K562 (cell line): Measurements from ENCODE around the gene TOMM6. TPM values are rescaled to one million over a fixed set of nuclear protein-coding genes. Genes with fewer than 3 reads are reported as not detected.

Experiments
- CCAR2 ChIP-seq: fragments of 200-400 bp; formaldehyde crosslinking; IDR thresholded peaks from 2 replicates; pipeline ENCODE4 v1.6.1; 2017; ENCODE audit warnings: mild to moderate bottlenecking, low read depth, low read length
- HDAC2 ChIP-seq: fragments of 450-650 bp; IDR thresholded peaks from 2 replicates; pipeline ENCODE4 v1.6.1; 2016; ENCODE audit warnings: mild to moderate bottlenecking
- HNRNPLL ChIP-seq: fragments of 200-400 bp; formaldehyde crosslinking; IDR thresholded peaks from 2 replicates; pipeline ENCODE4 v1.6.1; 2017; ENCODE audit warnings: low read length, low read depth, mild to moderate bottlenecking; ENCODE audit not compliant: poor library complexity, severe bottlenecking
- IRF2 ChIP-seq: sonication (generic); formaldehyde crosslinking; IDR thresholded peaks from 2 replicates; pipeline ENCODE4 v1.8.1; 2022; ENCODE audit warnings: mild to moderate bottlenecking, missing genetic modification reagents
- NCOA6 ChIP-seq: fragments of 450-650 bp; IDR thresholded peaks from 2 replicates; pipeline ENCODE4 v1.6.1; 2017; ENCODE audit warnings: mild to moderate bottlenecking
- NFRKB ChIP-seq: fragments of 450-650 bp; IDR thresholded peaks from 2 replicates; pipeline ENCODE4 v1.6.1; 2016; ENCODE audit warnings: low read depth
- RFX5 ChIP-seq: IDR thresholded peaks from 2 replicates; pipeline ENCODE4 v1.6.1; 2011; ENCODE audit warnings: low read depth, mild to moderate bottlenecking, improper control_type of control experiment, low read length
- RUNX1 ChIP-seq: sonication (generic); IDR thresholded peaks from 2 replicates; pipeline ENCODE4 v1.6.1; 2016; ENCODE audit warnings: antibody characterized with exemption, low read depth
- SMARCA4 ChIP-seq: fragments of 450-650 bp; IDR thresholded peaks from 2 replicates; pipeline ENCODE4 v1.6.1; 2016
- SREBF1 ChIP-seq: fragments of 150-350 bp; IDR thresholded peaks from 2 replicates; pipeline ENCODE4 v1.6.1; 2014; ENCODE audit warnings: antibody characterized with exemption, low read depth, low read length, borderline replicate concordance
- TEAD4 ChIP-seq, 2 experiments: sonication (generic) in 1 of 2; formaldehyde crosslinking in 1 of 2; IDR thresholded peaks; 2 replicates each; pipeline versions ENCODE4 v1.6.1 to v1.8.0; 2012 to 2022; ENCODE audit warnings: borderline replicate concordance in 1 of 2, inconsistent platforms in 1 of 2, low read length in 1 of 2, mild to moderate bottlenecking in 1 of 2, missing genetic modification reagents in 1 of 2
- ZNF311 ChIP-seq: fragments of 250-450 bp; sonication (Bioruptor Pico); IDR thresholded peaks from 2 replicates; pipeline ENCODE4 v1.4.0; 2020; ENCODE audit warnings: mild to moderate bottlenecking, moderate library complexity
- ZNF668 ChIP-seq: fragments of 250-450 bp; sonication (Bioruptor Pico); IDR thresholded peaks from 2 replicates; pipeline ENCODE4 v1.8.0; 2022; ENCODE audit warnings: mild to moderate bottlenecking, inconsistent platforms
- polyA plus RNA-seq, 8 experiments: library from polyadenylated mRNA; depleted of rRNA in 4 of 8; stranded (reverse) in 5 of 8; unstranded in 3 of 8; fragments of >200 nt; fragmentation: Nextera tagmentation in 2 of 8; fragmentation: Illumina TruSeq in 1 of 8; extraction: Ambion mirVana in 2 of 8; extraction: Trizol in 1 of 8; gene quantifications; 2 replicates each; pipeline versions ENCODE4 v1.2.1 to v1.2.3, GENCODE V29; 2011 to 2014; ENCODE audit warnings: inconsistent platforms in 1 of 8, missing spikeins in 1 of 8
- total RNA-seq, 7 experiments: library from RNA; depleted of rRNA in 6 of 7; stranded (reverse); fragments of >200 nt in 6 of 7; fragmentation: Illumina TruSeq in 2 of 7; extraction: Trizol in 2 of 7; gene quantifications; 2 replicates each; pipeline versions ENCODE4 v1.2.1 to v1.2.3, GENCODE V29; 2011 to 2021; ENCODE audit warnings: low replicate concordance in 1 of 7
- TF ChIP-seq, protein P1 (sequence below): fragments of 250-450 bp; sonication (Bioruptor Pico); IDR thresholded peaks from 2 replicates; pipeline ENCODE4 v1.5.0; 2021
- TF ChIP-seq, protein P2 (sequence below): sonication (generic); formaldehyde crosslinking; IDR thresholded peaks from 2 replicates; pipeline ENCODE4 v1.9.0; 2022; ENCODE audit warnings: mild to moderate bottlenecking, missing genetic modification reagents
- TF ChIP-seq, protein P3 (sequence below): fragments of 200-800 bp; sonication (Bioruptor generic); IDR thresholded peaks from 2 replicates; pipeline ENCODE4 v1.6.1; 2016; ENCODE audit warnings: missing genetic modification characterization, missing compliant biosample characterization
- TF ChIP-seq, protein P4 (sequence below): sonication (generic); formaldehyde crosslinking; IDR thresholded peaks from 2 replicates; pipeline ENCODE4 v1.8.1; 2023; ENCODE audit warnings: mild to moderate bottlenecking, missing genetic modification reagents
- TF ChIP-seq, protein P5 (sequence below): conservative IDR thresholded peaks from 2 replicates; pipeline ENCODE4 v1.6.1; 2011; ENCODE audit warnings: low read depth, mild to moderate bottlenecking, low read length; ENCODE audit not compliant: control insufficient read depth

Gene TOMM6
- total and polyA plus RNA-seq, 9 of the 15 experiments (the other 6 are each of a cell fraction or from before 2014, with no cell fraction given): 380 to 2,097 (median 1,065) TPM

DNA sequence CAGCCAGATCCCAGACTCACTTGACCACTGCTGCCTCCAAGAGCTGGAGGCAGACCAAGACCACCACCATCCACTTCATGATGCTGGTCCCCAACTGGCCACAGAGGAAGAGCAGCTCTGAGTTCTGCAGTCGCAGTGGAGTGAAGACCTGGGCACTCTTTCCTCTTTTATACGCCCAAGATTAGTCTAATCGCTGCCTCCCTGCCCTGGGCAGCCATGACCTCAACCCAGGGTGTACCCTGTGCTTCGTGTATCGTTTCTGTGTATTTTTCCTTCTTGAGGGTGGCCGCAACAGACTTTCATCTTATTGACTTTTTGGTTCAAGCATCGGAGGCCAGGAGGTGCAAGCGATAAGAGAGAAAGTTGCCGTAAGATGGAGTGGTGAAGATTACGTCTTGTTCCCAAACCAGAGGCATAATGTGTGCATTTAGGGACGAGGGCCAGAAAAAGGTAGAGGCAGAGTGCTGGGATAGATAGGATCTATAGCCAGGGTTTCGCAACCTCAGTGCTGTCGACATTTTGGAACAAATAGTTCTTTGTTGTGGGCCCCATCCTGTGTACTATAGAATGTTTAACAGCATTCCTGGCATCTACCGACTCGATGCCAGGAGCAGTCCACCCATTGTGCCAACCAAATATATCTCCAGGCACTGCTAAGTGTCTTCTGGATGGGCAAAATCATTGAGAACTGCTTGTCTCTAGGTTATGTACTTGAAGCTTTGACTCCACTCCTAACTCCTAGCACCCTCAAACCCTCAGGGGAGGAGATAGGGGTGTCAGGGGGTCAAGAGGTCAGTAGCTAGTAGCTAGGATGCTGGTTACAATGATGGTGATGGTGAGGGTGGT is 40.0 kb upstream of the TOMM6 start, which contains the start of gene PGC (continued):
- TF ChIP-seq, protein P1, sequence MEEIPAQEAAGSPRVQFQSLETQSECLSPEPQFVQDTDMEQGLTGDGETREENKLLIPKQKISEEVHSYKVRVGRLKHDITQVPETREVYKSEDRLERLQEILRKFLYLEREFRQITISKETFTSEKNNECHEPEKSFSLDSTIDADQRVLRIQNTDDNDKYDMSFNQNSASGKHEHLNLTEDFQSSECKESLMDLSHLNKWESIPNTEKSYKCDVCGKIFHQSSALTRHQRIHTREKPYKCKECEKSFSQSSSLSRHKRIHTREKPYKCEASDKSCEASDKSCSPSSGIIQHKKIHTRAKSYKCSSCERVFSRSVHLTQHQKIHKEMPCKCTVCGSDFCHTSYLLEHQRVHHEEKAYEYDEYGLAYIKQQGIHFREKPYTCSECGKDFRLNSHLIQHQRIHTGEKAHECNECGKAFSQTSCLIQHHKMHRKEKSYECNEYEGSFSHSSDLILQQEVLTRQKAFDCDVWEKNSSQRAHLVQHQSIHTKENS (CRISPR knock-in tag): no peak
- TF ChIP-seq IRF2 (CRISPR knock-in tag): no peak
- no peak for TF ChIP-seq ZNF668 (CRISPR knock-in tag)
- peak; percentile 51; the same call in 1 of the 2 replicates for TF ChIP-seq HDAC2
- TF ChIP-seq, protein P2, sequence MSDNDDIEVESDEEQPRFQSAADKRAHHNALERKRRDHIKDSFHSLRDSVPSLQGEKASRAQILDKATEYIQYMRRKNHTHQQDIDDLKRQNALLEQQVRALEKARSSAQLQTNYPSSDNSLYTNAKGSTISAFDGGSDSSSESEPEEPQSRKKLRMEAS: no peak
- TF ChIP-seq ZNF311 (CRISPR knock-in tag): no peak
- TF ChIP-seq, protein P3, sequence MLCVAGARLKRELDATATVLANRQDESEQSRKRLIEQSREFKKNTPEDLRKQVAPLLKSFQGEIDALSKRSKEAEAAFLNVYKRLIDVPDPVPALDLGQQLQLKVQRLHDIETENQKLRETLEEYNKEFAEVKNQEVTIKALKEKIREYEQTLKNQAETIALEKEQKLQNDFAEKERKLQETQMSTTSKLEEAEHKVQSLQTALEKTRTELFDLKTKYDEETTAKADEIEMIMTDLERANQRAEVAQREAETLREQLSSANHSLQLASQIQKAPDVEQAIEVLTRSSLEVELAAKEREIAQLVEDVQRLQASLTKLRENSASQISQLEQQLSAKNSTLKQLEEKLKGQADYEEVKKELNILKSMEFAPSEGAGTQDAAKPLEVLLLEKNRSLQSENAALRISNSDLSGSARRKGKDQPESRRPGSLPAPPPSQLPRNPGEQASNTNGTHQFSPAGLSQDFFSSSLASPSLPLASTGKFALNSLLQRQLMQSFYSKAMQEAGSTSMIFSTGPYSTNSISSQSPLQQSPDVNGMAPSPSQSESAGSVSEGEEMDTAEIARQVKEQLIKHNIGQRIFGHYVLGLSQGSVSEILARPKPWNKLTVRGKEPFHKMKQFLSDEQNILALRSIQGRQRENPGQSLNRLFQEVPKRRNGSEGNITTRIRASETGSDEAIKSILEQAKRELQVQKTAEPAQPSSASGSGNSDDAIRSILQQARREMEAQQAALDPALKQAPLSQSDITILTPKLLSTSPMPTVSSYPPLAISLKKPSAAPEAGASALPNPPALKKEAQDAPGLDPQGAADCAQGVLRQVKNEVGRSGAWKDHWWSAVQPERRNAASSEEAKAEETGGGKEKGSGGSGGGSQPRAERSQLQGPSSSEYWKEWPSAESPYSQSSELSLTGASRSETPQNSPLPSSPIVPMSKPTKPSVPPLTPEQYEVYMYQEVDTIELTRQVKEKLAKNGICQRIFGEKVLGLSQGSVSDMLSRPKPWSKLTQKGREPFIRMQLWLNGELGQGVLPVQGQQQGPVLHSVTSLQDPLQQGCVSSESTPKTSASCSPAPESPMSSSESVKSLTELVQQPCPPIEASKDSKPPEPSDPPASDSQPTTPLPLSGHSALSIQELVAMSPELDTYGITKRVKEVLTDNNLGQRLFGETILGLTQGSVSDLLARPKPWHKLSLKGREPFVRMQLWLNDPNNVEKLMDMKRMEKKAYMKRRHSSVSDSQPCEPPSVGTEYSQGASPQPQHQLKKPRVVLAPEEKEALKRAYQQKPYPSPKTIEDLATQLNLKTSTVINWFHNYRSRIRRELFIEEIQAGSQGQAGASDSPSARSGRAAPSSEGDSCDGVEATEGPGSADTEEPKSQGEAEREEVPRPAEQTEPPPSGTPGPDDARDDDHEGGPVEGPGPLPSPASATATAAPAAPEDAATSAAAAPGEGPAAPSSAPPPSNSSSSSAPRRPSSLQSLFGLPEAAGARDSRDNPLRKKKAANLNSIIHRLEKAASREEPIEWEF: no peak
- TF ChIP-seq CCAR2: no peak
- TF ChIP-seq NCOA6: no peak
- TF ChIP-seq, protein P4, sequence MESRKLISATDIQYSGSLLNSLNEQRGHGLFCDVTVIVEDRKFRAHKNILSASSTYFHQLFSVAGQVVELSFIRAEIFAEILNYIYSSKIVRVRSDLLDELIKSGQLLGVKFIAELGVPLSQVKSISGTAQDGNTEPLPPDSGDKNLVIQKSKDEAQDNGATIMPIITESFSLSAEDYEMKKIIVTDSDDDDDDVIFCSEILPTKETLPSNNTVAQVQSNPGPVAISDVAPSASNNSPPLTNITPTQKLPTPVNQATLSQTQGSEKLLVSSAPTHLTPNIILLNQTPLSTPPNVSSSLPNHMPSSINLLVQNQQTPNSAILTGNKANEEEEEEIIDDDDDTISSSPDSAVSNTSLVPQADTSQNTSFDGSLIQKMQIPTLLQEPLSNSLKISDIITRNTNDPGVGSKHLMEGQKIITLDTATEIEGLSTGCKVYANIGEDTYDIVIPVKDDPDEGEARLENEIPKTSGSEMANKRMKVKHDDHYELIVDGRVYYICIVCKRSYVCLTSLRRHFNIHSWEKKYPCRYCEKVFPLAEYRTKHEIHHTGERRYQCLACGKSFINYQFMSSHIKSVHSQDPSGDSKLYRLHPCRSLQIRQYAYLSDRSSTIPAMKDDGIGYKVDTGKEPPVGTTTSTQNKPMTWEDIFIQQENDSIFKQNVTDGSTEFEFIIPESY (CRISPR knock-in tag): no peak
- no peak for TF ChIP-seq RUNX1
- TF ChIP-seq, protein P5, sequence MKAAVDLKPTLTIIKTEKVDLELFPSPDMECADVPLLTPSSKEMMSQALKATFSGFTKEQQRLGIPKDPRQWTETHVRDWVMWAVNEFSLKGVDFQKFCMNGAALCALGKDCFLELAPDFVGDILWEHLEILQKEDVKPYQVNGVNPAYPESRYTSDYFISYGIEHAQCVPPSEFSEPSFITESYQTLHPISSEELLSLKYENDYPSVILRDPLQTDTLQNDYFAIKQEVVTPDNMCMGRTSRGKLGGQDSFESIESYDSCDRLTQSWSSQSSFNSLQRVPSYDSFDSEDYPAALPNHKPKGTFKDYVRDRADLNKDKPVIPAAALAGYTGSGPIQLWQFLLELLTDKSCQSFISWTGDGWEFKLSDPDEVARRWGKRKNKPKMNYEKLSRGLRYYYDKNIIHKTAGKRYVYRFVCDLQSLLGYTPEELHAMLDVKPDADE: no peak
- TF ChIP-seq SREBF1: no peak
- TF ChIP-seq NFRKB: no peak
- no peak for TF ChIP-seq RFX5
- peak; percentile 80; the same call in 1 of the 2 replicates for TF ChIP-seq SMARCA4
- peak; percentile 85 for TF ChIP-seq TEAD4 (IDR thresholded peaks at IDR 0.05; ENCODE audit: low read length)
- no peak for TF ChIP-seq TEAD4 (CRISPR knock-in tag; IDR thresholded peaks at IDR 0.05; ENCODE audit: borderline replicate concordance)
- peak; percentile 58 for TF ChIP-seq HNRNPLL
